ENCODE results near the gene CCDC87.

DNA sequence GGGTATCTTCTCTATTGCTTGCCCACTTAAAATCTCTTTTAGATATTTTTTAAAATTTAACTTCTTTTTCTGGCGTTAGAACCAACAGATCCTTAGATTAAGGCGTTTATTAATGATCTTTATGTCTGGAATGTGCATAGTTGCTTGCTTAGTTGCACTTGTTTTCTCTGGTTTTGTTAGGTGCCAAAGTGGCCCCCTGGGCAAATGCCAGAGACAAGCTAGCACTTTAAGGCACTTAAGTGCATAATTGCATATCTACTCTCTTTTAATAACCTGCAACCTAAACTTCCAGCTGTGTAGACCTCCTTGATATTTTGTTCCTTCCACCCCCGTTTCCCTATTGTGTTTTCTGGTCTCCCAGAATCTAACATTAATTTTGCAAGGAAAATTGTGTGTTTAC lies 49.0 kb upstream of the CCDC87 start:
- TF ChIP-seq CTCF (IDR thresholded peaks at IDR 0.05): no peak
- TF ChIP-seq POLR2A (IDR thresholded peaks at IDR 0.05): no peak

Measured in lower leg skin (tissue), 3 donors.